CD4-positive, alpha-beta T cell treated with Interleukin-17A for 4 hours (primary cell): ENCODE measurements around the gene NHS.
A peak's percentile ranks its signal among the peaks of the same experiment; 100 is the strongest.
"Not testable (repeated sequence)": the region's sequence is repeated elsewhere in the genome, so short reads cannot be mapped to it uniquely, and the experiment has no call there.

Source experiments
- DNase-seq: peaks from one replicate; pipeline ENCODE4 v3.0.0-alpha.2; 2020; ENCODE audit warnings: mixed read lengths

NHS gene

GRCh38 chrX:17501746-17502145 is 126.7 kb downstream of the NHS start:
- DNase-seq = no peak

GRCh38 chrX:17506352-17506751 is 131.4 kb downstream of the NHS start:
- DNase-seq = not testable (repeated sequence)

GRCh38 chrX:17511556-17511955 is 136.6 kb downstream of the NHS start:
- no peak for DNase-seq

- no peak for DNase-seq
Measured at GRCh38 chrX:17519358-17519757, 144.4 kb downstream of the NHS start.

GRCh38 chrX:17520016-17520615 is 145.1 kb downstream of the NHS start:
- no peak for DNase-seq

- DNase-seq = no peak
Measured at GRCh38 chrX:17521871-17522693, 147.1 kb downstream of the NHS start.

GRCh38 chrX:17525266-17525665 is 150.3 kb downstream of the NHS start:
- DNase-seq = no peak

GRCh38 chrX:17525762-17526555 is 151.0 kb downstream of the NHS start:
- no peak for DNase-seq

GRCh38 chrX:17527135-17527701 is 152.2 kb downstream of the NHS start:
- no peak for DNase-seq

GRCh38 chrX:17527922-17528321 is 152.9 kb downstream of the NHS start:
- DNase-seq = no peak

GRCh38 chrX:17529151-17529745 is 154.2 kb downstream of the NHS start:
- DNase-seq = no peak

GRCh38 chrX:17531500-17531899 is 156.5 kb downstream of the NHS start:
- no peak for DNase-seq

- peak; percentile 25 for DNase-seq
Measured at GRCh38 chrX:17535229-17535628, 160.2 kb downstream of the NHS start.

GRCh38 chrX:17537723-17538243 is 162.8 kb downstream of the NHS start:
- DNase-seq = no peak

GRCh38 chrX:17542123-17542522 is 167.1 kb downstream of the NHS start:
- no peak for DNase-seq

- DNase-seq = no peak
Measured at GRCh38 chrX:17544821-17545220, 169.8 kb downstream of the NHS start.

- DNase-seq = no peak
Measured at GRCh38 chrX:17546356-17546755, 171.4 kb downstream of the NHS start.

GRCh38 chrX:17547658-17548057 is 172.7 kb downstream of the NHS start:
- no peak for DNase-seq

GRCh38 chrX:17549107-17549651 is 174.2 kb downstream of the NHS start:
- no peak for DNase-seq

GRCh38 chrX:17550011-17550410 is 175.0 kb downstream of the NHS start:
- no peak for DNase-seq

- no peak for DNase-seq
Measured at GRCh38 chrX:17552044-17552650, 177.1 kb downstream of the NHS start.

GRCh38 chrX:17553469-17553868 is 178.5 kb downstream of the NHS start:
- DNase-seq = no peak
